GM23338 (cell line): ENCODE measurements around the gene IGFLR1. TPM values are rescaled to one million over a fixed set of nuclear protein-coding genes. Genes with fewer than 3 reads are reported as not detected.
"Not testable (repeated sequence)": the region's sequence is repeated elsewhere in the genome, so short reads cannot be mapped to it uniquely, and the experiment has no call there.

Experiments
- ATAC-seq: fragments of 200-7000 bp; cut with Tn5 transposase; 3 replicates; pipeline ENCODE4 v1.9.1; 2020
- DNase-seq: peaks from one replicate; pipeline ENCODE4 v3.0.0-alpha.2; 2015; ENCODE audit warnings: low spot score
- H2AFZ ChIP-seq: fragments of 200-600 bp; sonication (generic); 2 replicates; pipeline ENCODE4 v1.8.0; 2016; ENCODE audit warnings: antibody characterized with exemption, mild to moderate bottlenecking, moderate library complexity
- H3F3A ChIP-seq: fragments of 200-600 bp; sonication (generic); replicated peaks from 2 replicates; pipeline ENCODE4 v1.8.0; 2017; ENCODE audit warnings: antibody characterized with exemption, mixed run types, low read depth
- H3K27ac ChIP-seq: fragments of 200-600 bp; sonication (generic); 2 replicates; pipeline ENCODE4 v1.6.1; 2016; ENCODE audit warnings: low read depth
- H3K27me3 ChIP-seq: fragments of 200-600 bp; sonication (generic); 2 replicates; pipeline ENCODE4 v1.8.0; 2016; ENCODE audit warnings: mild to moderate bottlenecking, mixed run types, moderate library complexity; ENCODE audit not compliant: insufficient read depth
- H3K36me3 ChIP-seq: fragments of 200-600 bp; sonication (generic); 2 replicates; pipeline ENCODE4 v1.8.0; 2016; ENCODE audit warnings: mild to moderate bottlenecking; ENCODE audit not compliant: insufficient read depth
- H3K4me1 ChIP-seq: fragments of 200-600 bp; sonication (generic); 2 replicates; pipeline ENCODE4 v1.8.0; 2016; ENCODE audit warnings: mild to moderate bottlenecking, moderate library complexity; ENCODE audit not compliant: insufficient read depth
- H3K4me2 ChIP-seq: fragments of 200-600 bp; sonication (generic); 2 replicates; pipeline ENCODE4 v1.7.1; 2017; ENCODE audit warnings: mixed run types
- H3K4me3 ChIP-seq: fragments of 200-600 bp; sonication (generic); 2 replicates; pipeline ENCODE4 v1.6.1; 2016; ENCODE audit warnings: mixed run types
- H3K79me2 ChIP-seq: fragments of 200-600 bp; sonication (generic); replicated peaks from 2 replicates; pipeline ENCODE4 v1.8.0; 2017; ENCODE audit warnings: mild to moderate bottlenecking; ENCODE audit not compliant: insufficient read depth
- H3K9me2 ChIP-seq: fragments of 200-600 bp; sonication (generic); 2 replicates; pipeline ENCODE4 v1.8.0; 2017; ENCODE audit not compliant: insufficient read depth
- H4K20me1 ChIP-seq: fragments of 200-600 bp; sonication (generic); replicated peaks from 2 replicates; pipeline ENCODE4 v1.8.0; 2017; ENCODE audit warnings: mild to moderate bottlenecking; ENCODE audit not compliant: insufficient read depth
- H3K27ac Mint-ChIP-seq: 2 replicates; pipeline ENCODE4 v1.8.0; 2020; ENCODE audit warnings: inconsistent platforms, mild to moderate bottlenecking, moderate library complexity, mixed read lengths
- H3K27me3 Mint-ChIP-seq: 3 replicates; pipeline ENCODE4 v1.8.0; 2022; ENCODE audit warnings: low read depth, mild to moderate bottlenecking, moderate library complexity, mixed read lengths, inconsistent platforms; ENCODE audit not compliant: insufficient read depth, poor library complexity
- H3K36me3 Mint-ChIP-seq: 3 replicates; pipeline ENCODE4 v1.8.0; 2021; ENCODE audit warnings: low read depth, mild to moderate bottlenecking, inconsistent platforms, moderate library complexity, mixed read lengths
- H3K4me1 Mint-ChIP-seq: 3 replicates; pipeline ENCODE4 v1.8.0; 2020; ENCODE audit warnings: mild to moderate bottlenecking, inconsistent platforms, mixed read lengths
- H3K4me3 Mint-ChIP-seq: 3 replicates; pipeline ENCODE4 v1.8.0; 2021; ENCODE audit warnings: moderate library complexity, mild to moderate bottlenecking, inconsistent platforms, mixed read lengths
- H3K9me3 Mint-ChIP-seq: 3 replicates; pipeline ENCODE4 v1.8.0; 2020; ENCODE audit warnings: moderate library complexity, mild to moderate bottlenecking, inconsistent platforms, mixed read lengths
- CREB1 ChIP-seq: fragments of 250-450 bp; sonication (Bioruptor Pico); IDR thresholded peaks from 2 replicates; pipeline ENCODE4 v1.5.0; 2020; ENCODE audit warnings: low read depth, mild to moderate bottlenecking, moderate library complexity
- CTCF ChIP-seq, 2 experiments: fragments of 200-600 bp in 1 of 2; sonication (generic) in 1 of 2; conservative IDR thresholded peaks; 2 replicates each; pipeline versions ENCODE4 v1.5.1 to v1.6.1; 2016 to 2017; ENCODE audit warnings: antibody characterized with exemption in 2 of 2, low read depth in 2 of 2, mild to moderate bottlenecking in 2 of 2, moderate library complexity in 1 of 2
- ETS1 ChIP-seq: IDR thresholded peaks from 2 replicates; pipeline ENCODE4 v1.6.1; 2016; ENCODE audit warnings: antibody characterized with exemption
- EZH2 ChIP-seq: fragments of 200-600 bp; sonication (generic); IDR thresholded peaks from one replicate; pipeline ENCODE4 v1.8.0; 2017; ENCODE audit warnings: antibody characterized with exemption, mild to moderate bottlenecking, low read depth; ENCODE audit not compliant: unreplicated experiment
- EZH2phosphoT487 ChIP-seq: fragments of 200-600 bp; sonication (generic); IDR thresholded peaks from one replicate; pipeline ENCODE4 v1.8.1; 2018; ENCODE audit warnings: antibody characterized with exemption; ENCODE audit not compliant: unreplicated experiment
- NANOG ChIP-seq: IDR thresholded peaks from 2 replicates; pipeline ENCODE4 v1.6.1; 2016; ENCODE audit warnings: antibody characterized with exemption, borderline replicate concordance
- POLR2AphosphoS5 ChIP-seq: IDR thresholded peaks from 2 replicates; pipeline ENCODE4 v1.6.1; 2016; ENCODE audit warnings: antibody characterized with exemption, low read depth
- STAT1 ChIP-seq: IDR thresholded peaks from one replicate; pipeline ENCODE4 v1.6.1; 2016; ENCODE audit warnings: antibody characterized with exemption; ENCODE audit not compliant: unreplicated experiment
- ZNF331 ChIP-seq: fragments of 250-450 bp; sonication (Bioruptor Pico); IDR thresholded peaks from 2 replicates; pipeline ENCODE4 v1.5.0; 2020; ENCODE audit warnings: low read depth, mild to moderate bottlenecking, moderate library complexity
- ZNF462 ChIP-seq: fragments of 250-450 bp; sonication (Bioruptor Pico); IDR thresholded peaks from 2 replicates; pipeline ENCODE4 v1.5.0; 2020; ENCODE audit warnings: mild to moderate bottlenecking, moderate library complexity
- polyA plus RNA-seq: library from polyadenylated mRNA; unstranded; fragments of >200 nt; fragmentation: Nextera tagmentation; extraction: Ambion mirVana; gene quantifications from 2 replicates; pipeline ENCODE4 v1.2.1, GENCODE V29; 2016
- total RNA-seq: library from RNA; depleted of rRNA; stranded (reverse); fragments of >200 nt; shearing (Covaris generic); gene quantifications from 2 replicates; pipeline ENCODE4 v1.2.3, GENCODE V29; 2014

Gene IGFLR1
- total and polyA plus RNA-seq, 2 experiments from 2014 or later: 14.4 to 17.8 TPM

DNA sequence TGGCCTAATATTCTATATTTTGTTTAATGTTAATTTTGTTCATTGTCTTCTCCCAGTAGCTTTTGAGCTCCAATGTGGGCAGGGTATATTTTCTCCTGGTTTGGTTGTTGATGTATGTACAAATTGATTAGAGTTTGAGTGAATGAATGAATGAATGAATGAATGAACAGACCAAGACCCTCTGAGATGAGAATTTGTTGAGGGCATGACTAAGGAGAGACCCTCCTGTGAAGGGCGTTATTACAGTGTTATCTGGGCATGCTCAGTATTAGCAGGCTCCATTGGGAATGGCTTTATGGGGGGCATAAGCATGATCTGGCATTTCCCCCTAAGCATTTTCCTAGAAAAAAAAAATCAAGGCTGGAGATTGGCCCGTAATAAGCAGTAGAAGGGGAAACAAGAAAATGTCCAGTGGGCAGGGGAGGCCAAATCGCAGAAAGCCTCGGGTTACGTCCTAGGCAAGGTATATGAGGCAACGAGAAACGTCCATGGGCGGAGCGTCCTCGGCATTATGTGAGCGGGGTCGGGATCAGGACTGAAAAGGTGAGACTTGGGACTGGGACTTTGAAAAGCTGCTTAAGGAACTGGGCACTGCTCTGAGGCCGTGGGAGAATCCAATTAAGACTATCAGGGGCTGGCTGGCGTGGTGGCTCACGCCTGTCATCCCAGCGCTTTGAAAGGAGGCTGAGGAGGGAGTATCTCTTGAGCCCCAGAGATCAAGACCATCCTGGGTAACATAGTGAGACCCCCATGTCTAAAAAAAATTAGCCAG, 32.2 kb upstream of the IGFLR1 start (continued):
- no peak for TF ChIP-seq CREB1 (CRISPR knock-in tag)

DNA sequence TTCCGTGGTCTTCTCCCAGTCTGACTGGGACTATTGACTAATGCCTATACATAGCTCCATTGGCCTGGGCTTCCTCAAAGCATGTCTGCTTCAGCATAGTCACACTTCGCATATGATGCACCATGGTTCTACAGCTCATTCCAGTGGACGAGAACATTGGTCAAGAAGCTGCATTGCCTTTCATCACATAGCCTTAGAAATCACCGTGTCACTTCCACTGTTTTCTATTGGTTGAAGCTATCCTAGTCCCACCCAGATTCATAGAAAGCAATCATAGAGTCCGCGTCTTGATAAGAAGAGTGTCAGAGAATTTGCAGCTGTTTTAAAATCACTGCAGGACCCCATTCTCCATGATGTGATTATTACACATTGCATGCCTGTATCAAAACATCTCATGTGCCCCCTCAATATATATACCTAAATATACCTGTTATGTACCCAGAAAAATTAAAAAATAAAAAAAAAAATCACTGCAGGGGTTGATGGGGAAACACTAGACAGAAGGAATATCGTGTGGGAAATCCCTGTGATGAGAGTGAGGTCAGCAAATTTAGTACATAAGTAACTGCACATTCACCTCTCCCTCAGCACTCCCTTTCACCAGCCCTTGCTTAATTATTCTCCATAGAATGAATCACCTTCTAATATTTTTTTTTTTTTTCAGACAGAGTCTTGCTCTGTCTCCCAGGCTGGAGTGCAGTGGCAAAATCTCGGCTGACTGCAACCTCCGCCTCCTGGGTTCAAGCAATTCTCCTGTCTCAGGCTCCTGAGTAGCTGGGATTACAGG, 31.0 kb upstream of the IGFLR1 start:
- ATAC-seq (no peak), DNase-seq (no peak)
- H3K4me1 ChIP-seq: peaks cover 27% of the 10 kb centered on the region
- H3K27ac ChIP-seq: no peak overlapping the region
- Mint-ChIP-seq H3K36me3 (peaks cover 6% of the 10 kb centered on the region), H3K4me3 (no peak overlapping the region), H3K4me1 (peaks cover 38% of the 10 kb centered on the region), H3K9me3 (no peaks in the 10 kb centered on the region; the same call in 2 of the 3 replicates), H3K27me3 (peaks cover 22% of the 10 kb centered on the region), H3K27ac (no peak overlapping the region)
- peaks cover 16% of the 10 kb centered on the region for H3K27me3 ChIP-seq
- H4K20me1 ChIP-seq: no peaks in the 10 kb centered on the region; the same call in 1 of the 2 replicates
- H2AFZ ChIP-seq: no peak overlapping the region
- no peak overlapping the region for H3K4me3 ChIP-seq
- H3K4me2 ChIP-seq: no peak overlapping the region
- H3F3A ChIP-seq: peaks cover 7% of the 10 kb centered on the region; the same call in 1 of the 2 replicates
- TF ChIP-seq EZH2: no peak
- TF ChIP-seq STAT1: no peak
- TF ChIP-seq CTCF (conservative IDR thresholded peaks at IDR 0.05; ENCODE audit: low read depth in 2 of 2): no peak
- TF ChIP-seq ETS1: no peak
- TF ChIP-seq NANOG: no peak
- TF ChIP-seq ZNF462 (CRISPR knock-in tag): no peak
- TF ChIP-seq ZNF331: no peak
- no peak for TF ChIP-seq POLR2AphosphoS5
- TF ChIP-seq EZH2phosphoT487: no peak
- H3K9me2 ChIP-seq: no peaks in the 10 kb centered on the region
- H3K36me3 ChIP-seq: no peaks in the 10 kb centered on the region
- no peaks in the 10 kb centered on the region for H3K79me2 ChIP-seq

DNA sequence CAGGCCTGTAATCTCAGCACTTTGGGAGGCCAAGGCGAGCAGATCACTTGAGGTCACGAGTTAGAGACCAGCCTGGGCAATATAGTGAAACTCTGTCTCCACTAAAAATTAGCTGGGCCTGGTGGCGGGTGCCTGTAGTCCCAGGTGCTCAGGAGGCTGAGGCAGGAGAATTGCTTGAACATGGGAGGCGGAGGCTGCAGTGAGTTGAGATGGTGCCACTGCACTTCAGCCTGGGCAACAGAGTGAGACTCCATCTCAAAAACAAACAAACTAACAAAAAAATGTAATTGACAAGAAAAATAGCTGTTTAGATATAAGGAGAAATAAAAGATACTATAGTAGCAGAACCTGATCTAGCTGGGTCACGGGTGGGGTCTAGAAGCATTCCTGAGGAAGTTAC, 30.1 kb upstream of the IGFLR1 start:
- not testable (repeated sequence) for H3K4me3 ChIP-seq, H3K79me2 ChIP-seq, H2AFZ ChIP-seq, H4K20me1 ChIP-seq, H3F3A ChIP-seq, H3K9me3 Mint-ChIP-seq, H3K4me2 ChIP-seq, H3K27ac ChIP-seq, H3K36me3 ChIP-seq, H3K9me2 ChIP-seq, ATAC-seq, H3K27ac Mint-ChIP-seq, DNase-seq, H3K36me3 Mint-ChIP-seq, H3K4me3 Mint-ChIP-seq
- Histone ChIP-seq H3K27me3 (peaks cover 14% of the 10 kb centered on the region), H3K4me1 (peaks cover 24% of the 10 kb centered on the region)
- peaks cover 35% of the 10 kb centered on the region for H3K4me1 Mint-ChIP-seq
- peaks cover 18% of the 10 kb centered on the region for H3K27me3 Mint-ChIP-seq
